Measurements from ENCODE around the gene ABCA2.

The ABCA2 gene

GRCh38 chr9:136980669-136981478 lies 47.2 kb downstream of the ABCA2 start:
- DNase-seq (ENCODE audit: low spot score): no peak

DNA sequence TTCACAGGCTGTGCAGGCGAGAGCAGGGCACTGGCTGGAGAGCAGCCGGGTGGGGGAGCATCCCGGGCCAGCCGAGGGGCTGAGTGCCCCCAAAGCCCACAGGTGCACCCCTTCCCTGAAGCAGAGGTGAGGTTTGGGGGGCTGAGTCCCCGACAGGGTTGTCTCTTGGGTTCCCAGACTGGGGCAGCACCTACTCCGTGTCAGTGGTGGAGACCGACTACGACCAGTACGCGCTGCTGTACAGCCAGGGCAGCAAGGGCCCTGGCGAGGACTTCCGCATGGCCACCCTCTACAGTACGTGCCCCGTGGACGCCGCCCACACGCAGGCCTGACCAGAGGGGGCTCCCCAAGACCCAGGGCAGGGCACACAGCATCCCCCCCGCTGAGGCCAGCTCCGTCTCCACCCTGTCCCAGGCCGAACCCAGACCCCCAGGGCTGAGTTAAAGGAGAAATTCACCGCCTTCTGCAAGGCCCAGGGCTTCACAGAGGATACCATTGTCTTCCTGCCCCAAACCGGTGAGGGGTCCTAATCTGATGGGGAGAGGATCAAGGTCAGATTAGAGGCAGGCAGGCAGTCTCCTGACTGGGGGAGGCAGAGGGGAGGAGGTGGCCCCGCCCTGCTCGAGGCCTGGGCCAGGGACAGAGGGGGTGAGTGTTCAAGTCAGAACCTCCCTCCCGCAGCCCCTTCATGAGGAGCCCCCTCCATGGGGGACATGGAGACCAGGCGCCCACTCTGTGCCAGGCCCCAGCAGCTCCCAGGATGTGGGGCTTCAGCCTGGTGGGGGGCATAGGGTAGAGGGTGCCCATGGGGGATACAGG lies 48.1 kb downstream of the ABCA2 start:
- no peak for DNase-seq (ENCODE audit: low spot score)

- DNase-seq (ENCODE audit: low spot score): no peak
Observed at GRCh38 chr9:136978865-136979544, 49.0 kb downstream of the ABCA2 start.

- peak; percentile 98 for DNase-seq (ENCODE audit: low spot score)
Observed at GRCh38 chr9:136978073-136978864, 49.8 kb downstream of the ABCA2 start.

GRCh38 chr9:136977649-136978072 lies 50.4 kb downstream of the ABCA2 start:
- DNase-seq (ENCODE audit: low spot score): no peak

GRCh38 chr9:136977223-136977622 lies 50.8 kb downstream of the ABCA2 start, which contains the start of gene PTGDS:
TSS of gene PTGDS (plus strand) at chr9:136977504. CDS start at chr9:136977579, 75 bp downstream.
- peak; percentile 65 for DNase-seq (ENCODE audit: low spot score)

DNA sequence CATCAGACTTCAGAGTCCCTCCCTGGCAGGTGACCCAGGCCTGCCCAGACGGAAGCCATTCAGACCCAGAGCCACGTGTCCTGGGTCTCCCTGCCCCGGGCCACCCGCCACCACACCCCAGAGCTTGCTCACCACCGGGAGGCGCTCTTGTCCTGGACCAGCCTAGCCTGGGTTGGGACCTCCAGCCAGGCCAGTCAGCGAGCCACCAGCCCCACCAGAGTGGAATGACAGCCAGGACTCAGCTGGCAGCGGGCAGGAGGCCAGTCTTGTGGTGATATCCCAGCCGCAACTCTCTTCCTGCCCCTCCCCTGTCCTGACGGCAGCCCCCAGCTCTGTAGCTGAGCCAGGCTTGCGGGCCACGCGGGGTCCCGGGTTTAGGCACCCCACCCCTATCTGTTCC lies 52.4 kb downstream of the ABCA2 start:
- DNase-seq (ENCODE audit: low spot score): peak; percentile 64

- no peak for DNase-seq (ENCODE audit: low spot score)
Observed at GRCh38 chr9:136974817-136975535, 53.1 kb downstream of the ABCA2 start.

DNA sequence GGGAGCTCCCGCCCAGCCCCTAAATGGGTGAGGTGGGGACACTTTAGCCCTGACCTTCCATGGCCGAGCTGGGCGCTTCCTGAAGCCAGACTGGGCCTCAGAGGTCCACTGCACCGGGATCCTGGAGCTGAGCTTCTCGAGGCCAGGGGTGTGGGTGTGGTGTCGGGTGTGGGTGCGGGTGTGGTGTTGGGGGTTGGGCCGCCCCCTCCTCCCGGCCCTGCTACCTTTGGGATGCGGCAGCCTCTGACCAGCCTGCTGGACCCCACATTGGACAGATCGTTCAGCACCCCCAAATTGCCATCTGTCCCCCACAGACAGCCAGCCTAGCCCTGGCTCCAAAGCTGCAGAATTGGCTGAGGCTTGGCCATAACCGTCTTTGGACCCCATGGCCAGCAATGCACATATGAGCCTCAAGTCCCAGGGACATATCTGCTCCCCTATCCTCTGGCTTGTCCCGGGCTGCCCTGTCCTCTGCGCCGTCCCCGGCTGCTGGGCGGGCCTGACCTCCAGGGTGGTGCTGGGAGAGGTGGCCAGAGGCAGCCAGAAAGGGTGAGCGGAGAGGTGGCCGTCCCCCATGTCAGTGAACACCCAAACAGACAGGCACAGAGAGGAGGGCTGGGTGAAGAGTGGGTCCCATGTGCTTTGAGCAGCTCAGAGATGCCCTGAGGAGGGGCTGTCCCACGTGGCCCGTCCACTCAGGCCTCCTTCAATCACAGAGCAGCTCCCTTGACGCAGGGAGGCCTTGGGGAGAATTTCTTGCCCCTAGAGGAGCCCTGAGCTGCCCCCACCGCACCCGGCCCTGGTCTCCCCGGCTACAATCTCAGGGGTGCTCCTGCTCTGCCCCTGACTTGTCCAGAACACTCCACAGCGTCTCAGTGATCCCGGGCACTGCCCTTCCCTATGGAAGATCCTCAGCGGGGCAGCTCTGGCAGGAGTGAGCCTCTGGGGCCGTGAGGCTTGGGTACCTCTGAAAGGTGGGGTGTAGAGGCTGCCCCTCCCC lies 54.1 kb downstream of the ABCA2 start:
- DNase-seq (ENCODE audit: low spot score): no peak

GRCh38 chr9:136972743-136973142 lies 55.3 kb downstream of the ABCA2 start:
- no peak for DNase-seq (ENCODE audit: low spot score)

GRCh38 chr9:136972335-136972734 lies 55.7 kb downstream of the ABCA2 start:
- DNase-seq (ENCODE audit: low spot score): no peak

DNA sequence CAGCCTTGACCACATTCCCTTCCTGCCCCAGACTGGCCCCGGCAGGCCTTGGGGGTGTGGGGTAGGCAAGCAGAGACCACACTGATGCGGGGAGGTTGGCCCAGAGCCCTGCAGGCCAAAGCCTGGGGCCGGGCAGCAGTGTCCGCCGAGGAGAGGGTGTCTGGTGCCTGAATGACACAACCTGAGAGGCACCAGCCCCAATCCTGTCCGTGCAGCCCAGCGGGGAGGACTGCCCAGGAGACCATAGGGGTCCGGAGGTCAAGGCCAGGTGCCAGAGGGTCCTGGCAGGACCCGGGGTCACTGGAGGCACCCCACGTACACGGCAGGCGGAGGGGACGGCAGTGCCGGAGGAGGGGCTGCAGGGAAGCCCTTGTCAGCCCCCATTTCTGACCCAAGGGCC lies 56.3 kb downstream of the ABCA2 start:
- DNase-seq (ENCODE audit: low spot score): no peak

DNA sequence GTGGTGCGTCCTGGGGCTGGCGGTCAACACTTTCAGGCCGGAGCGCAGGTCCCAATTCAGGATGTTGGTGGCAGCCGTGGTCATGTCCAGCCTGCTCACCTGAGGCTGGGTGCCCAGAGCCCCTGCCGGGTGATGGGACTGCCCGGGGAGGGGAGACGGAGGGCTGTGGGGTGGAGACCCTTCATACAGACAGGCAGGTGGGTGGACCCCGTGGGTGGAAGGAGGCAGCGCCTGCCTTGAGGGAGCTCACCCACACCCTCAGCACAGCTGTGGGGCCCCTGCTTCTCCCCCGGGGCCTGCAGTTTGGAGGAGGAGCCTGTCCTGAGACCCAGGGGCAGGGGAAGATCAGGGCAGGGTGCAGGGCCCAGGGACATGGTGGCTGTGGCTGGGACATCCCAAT lies 57.7 kb downstream of the ABCA2 start:
- no peak for DNase-seq (ENCODE audit: low spot score)

DNA sequence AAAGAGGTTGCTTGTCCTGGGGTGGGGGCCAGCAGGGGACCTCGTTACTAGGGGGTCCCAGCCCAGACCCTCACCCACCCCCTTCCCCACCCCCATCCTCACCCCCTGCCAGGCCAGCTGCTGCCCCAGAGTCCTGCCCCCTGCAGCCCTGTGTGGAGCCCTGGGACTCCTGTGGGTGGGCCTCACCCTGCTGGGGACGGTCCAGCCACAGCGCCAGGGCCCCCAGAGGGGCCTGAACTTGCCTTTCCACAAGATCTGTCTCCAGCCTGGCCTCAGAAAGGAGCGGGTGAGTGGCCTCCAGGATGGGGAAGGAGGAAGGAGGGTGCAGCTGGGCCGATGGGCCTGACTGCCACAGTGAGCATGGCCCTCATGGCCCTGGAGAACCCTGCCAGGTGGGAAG lies 58.3 kb downstream of the ABCA2 start:
- no peak for DNase-seq (ENCODE audit: low spot score)

DNA sequence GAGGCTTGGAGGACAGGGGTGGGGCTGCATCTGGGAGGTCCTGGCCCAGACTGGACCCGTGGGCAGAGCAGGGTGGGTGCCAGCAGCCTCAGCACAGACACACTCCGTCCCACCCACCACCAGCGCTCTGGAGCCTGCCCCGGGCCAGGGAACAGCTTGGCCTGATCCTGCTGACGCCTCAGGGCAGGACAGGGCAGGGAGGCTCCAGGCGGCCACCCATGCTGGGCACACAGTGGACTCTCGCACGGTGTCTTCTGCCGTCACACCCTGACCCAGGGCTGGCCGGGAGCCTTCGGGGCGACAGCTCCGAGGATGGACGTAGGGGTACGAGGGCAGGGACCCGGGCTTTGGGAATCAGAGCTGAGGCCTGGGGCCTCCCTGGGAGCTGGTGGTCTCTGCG lies 58.9 kb downstream of the ABCA2 start:
- DNase-seq (ENCODE audit: low spot score): no peak

DNA sequence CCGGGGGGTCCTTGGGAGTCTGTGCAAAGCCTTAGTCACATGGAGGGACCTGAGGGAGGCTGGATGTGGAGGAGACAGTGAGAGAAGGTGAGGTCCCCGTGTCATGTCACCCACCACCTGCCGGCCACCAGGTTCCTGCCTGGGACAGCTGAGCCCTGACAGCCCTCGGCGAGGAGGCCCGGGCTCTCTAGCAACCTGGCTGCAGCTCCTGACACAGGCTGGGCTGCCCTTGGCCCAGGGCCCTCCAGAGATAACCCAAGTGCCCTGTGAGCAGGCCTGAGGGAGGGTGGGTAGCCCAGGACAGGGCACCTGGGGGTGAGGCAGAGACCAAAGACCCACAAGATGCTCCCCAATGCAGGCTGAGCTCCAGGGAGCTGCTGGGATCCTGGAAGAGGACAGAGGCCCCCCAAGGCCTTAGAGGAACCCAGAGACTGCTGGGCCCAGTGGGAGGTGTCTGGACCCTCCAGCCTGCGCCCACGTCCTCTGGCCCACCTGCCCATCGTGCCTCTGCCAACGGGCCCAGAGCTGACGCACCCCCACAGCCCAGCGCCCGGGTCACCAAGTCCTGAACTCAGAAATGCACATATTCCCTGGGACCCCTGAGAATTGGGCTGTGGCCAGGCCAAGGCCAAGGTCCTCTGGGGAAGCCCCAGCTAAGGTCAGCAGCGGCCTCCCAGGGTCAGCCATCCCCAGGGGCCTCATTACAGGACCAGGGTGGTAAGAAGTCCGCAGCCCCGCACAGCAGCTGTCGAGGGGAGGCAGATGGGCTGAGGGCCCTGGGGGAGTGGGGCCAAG lies 59.5 kb downstream of the ABCA2 start:
- DNase-seq (ENCODE audit: low spot score): no peak

DNA sequence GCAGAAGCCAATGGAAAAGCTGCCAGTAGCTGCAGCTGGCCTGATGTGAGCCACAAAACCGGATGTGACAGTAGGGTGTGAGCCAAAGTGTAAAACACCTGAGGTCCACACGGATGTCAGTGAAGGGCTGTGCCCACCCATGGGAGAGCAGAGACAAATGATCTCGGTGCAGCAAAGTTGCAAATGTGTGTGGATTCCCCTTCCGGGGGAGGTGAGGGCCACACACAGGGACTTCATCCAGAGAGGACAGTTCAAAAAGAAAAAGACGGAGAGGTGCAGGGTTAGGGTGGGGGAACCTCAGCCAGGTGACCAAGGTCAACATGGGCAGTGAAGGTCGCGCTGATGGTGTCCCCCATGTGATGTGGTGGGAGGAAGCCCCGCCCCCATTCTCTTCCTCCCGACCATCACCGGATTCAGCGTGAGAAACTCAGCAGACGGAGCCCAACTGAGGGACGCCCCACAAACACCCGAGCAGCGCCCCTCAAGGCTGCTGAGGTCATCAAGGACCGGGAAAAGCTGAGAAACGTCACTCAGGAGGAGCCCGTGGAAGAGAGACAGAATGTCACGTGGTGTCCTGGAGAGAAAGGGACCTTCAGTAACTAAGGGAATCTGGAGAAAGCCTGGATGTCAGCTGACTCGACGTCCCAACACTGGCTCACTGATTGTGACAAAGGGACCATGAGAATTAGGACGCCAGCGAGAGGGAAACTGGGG lies 62.1 kb downstream of the ABCA2 start:
- no peak for DNase-seq (ENCODE audit: low spot score)

DNA sequence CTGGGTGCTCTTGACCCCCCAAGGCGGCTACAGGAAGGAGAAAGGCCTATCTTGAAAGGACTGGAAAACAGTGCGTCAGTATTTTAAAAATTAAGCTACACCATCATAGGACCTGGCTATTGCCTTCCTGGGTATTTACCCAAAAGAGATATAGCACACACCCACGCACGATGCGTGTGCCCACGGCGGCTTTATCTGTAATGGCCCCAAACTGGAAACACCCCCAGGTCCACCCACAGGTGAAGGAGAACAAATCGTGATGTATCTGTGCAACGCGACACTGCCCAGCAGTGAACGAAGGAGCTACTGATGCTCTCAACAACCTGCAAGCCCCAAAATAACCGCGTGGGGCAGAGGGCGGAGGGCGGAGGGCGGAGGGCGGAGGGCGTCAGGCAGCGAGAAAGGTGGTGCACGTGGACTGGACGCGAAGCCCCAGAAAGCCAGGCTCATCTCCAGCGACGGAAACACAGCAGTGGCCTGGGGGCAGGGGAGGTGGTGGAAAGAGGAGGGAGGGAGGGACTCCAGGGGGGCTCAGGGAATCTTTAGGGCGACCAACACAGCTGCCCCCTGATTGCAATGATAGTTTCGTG lies 63.1 kb downstream of the ABCA2 start:
- no peak for DNase-seq (ENCODE audit: low spot score)
